ENCODE measurements around the gene CD300LB.
"Not testable (repeated sequence)": the region's sequence is repeated elsewhere in the genome, so short reads cannot be mapped to it uniquely, and the experiment has no call there.

The CD300LB gene

GRCh38 chr17:74512624-74513091 is 18.6 kb downstream of the CD300LB start:
- Histone ChIP-seq H3K36me3 (ENCODE audit: insufficient read depth) (no peaks in the 10 kb centered on the region), H3K27me3 (ENCODE audit: insufficient read depth, low read depth) (peaks cover 14% of the 10 kb centered on the region; the same call in 1 of the 2 replicates), H3K4me1 (ENCODE audit: low read depth, poor library complexity, severe bottlenecking) (no peaks in the 10 kb centered on the region), H3K4me3 (IDR thresholded peaks at IDR 0.05; ENCODE audit: insufficient read depth, low read depth, low read length) (no peak overlapping the region), H3K27ac (no peak overlapping the region), H2AFZ (ENCODE audit: low read depth) (no peak overlapping the region), H3K9ac (no peak overlapping the region), H4K20me1 (ENCODE audit: insufficient read depth) (no peaks in the 10 kb centered on the region), H3K79me2 (ENCODE audit: insufficient read depth, low read depth) (no peaks in the 10 kb centered on the region), H3K4me2 (no peak overlapping the region)
- no peak for TF ChIP-seq CTCF (conservative IDR thresholded peaks at IDR 0.05; ENCODE audit: low read depth, low read length)

GRCh38 chr17:74512036-74512435 is 19.2 kb downstream of the CD300LB start:
- Histone ChIP-seq H3K79me2 (ENCODE audit: insufficient read depth, low read depth) (no peaks in the 10 kb centered on the region), H4K20me1 (ENCODE audit: insufficient read depth) (no peaks in the 10 kb centered on the region), H3K27me3 (ENCODE audit: insufficient read depth, low read depth) (peaks cover 14% of the 10 kb centered on the region; the same call in 1 of the 2 replicates), H3K36me3 (ENCODE audit: insufficient read depth) (no peaks in the 10 kb centered on the region), H3K27ac (no peak overlapping the region), H3K4me1 (ENCODE audit: low read depth, poor library complexity, severe bottlenecking) (no peaks in the 10 kb centered on the region), H3K9ac (no peak overlapping the region), H3K4me2 (no peak overlapping the region), H3K4me3 (IDR thresholded peaks at IDR 0.05; ENCODE audit: insufficient read depth, low read depth, low read length) (no peak overlapping the region), H2AFZ (ENCODE audit: low read depth) (no peak overlapping the region)
- TF ChIP-seq CTCF (conservative IDR thresholded peaks at IDR 0.05; ENCODE audit: low read depth, low read length) = no peak

- H3K4me2 ChIP-seq = no peak overlapping the region
- no peak overlapping the region for H2AFZ ChIP-seq (ENCODE audit: low read depth)
- no peak for TF ChIP-seq CTCF (conservative IDR thresholded peaks at IDR 0.05; ENCODE audit: low read depth, low read length)
- H3K4me3 ChIP-seq (IDR thresholded peaks at IDR 0.05; ENCODE audit: insufficient read depth, low read depth, low read length) = no peak overlapping the region
- H4K20me1 ChIP-seq (ENCODE audit: insufficient read depth) = no peaks in the 10 kb centered on the region
- no peak overlapping the region for H3K27ac ChIP-seq
- no peaks in the 10 kb centered on the region for H3K79me2 ChIP-seq (ENCODE audit: insufficient read depth, low read depth)
- H3K9ac ChIP-seq = no peak overlapping the region
- peaks cover 44% of the 10 kb centered on the region; the same call in 1 of the 2 replicates for H3K27me3 ChIP-seq (ENCODE audit: insufficient read depth, low read depth)
- no peaks in the 10 kb centered on the region for H3K36me3 ChIP-seq (ENCODE audit: insufficient read depth)
- H3K4me1 ChIP-seq (ENCODE audit: low read depth, poor library complexity, severe bottlenecking) = no peaks in the 10 kb centered on the region
Observed at GRCh38 chr17:74508156-74508555, 23.1 kb downstream of the CD300LB start.

GRCh38 chr17:74503949-74504348 is 27.3 kb downstream of the CD300LB start:
- H3K27ac ChIP-seq; H3K79me2 ChIP-seq (ENCODE audit: insufficient read depth, low read depth); H3K4me1 ChIP-seq (ENCODE audit: low read depth, poor library complexity, severe bottlenecking); H3K4me2 ChIP-seq; H2AFZ ChIP-seq (ENCODE audit: low read depth); H4K20me1 ChIP-seq (ENCODE audit: insufficient read depth); H3K9ac ChIP-seq; H3K4me3 ChIP-seq (IDR thresholded peaks at IDR 0.05; ENCODE audit: insufficient read depth, low read depth, low read length); H3K36me3 ChIP-seq (ENCODE audit: insufficient read depth): not testable (repeated sequence)
- peaks cover 51% of the 10 kb centered on the region for H3K27me3 ChIP-seq (ENCODE audit: insufficient read depth, low read depth)

- no peak overlapping the region for H2AFZ ChIP-seq (ENCODE audit: low read depth)
- H3K36me3 ChIP-seq (ENCODE audit: insufficient read depth) = no peaks in the 10 kb centered on the region
Observed at GRCh38 chr17:74502861-74503260, 28.4 kb downstream of the CD300LB start.

More at GRCh38 chr17:74502861-74503260, 28.4 kb downstream of the CD300LB start:
- H3K4me3 ChIP-seq (IDR thresholded peaks at IDR 0.05; ENCODE audit: insufficient read depth, low read depth, low read length) = no peak overlapping the region
- H3K27me3 ChIP-seq (ENCODE audit: insufficient read depth, low read depth) = peaks cover 55% of the 10 kb centered on the region
- no peaks in the 10 kb centered on the region for H3K79me2 ChIP-seq (ENCODE audit: insufficient read depth, low read depth)
- no peak overlapping the region for H3K9ac ChIP-seq
- no peak for TF ChIP-seq CTCF (conservative IDR thresholded peaks at IDR 0.05; ENCODE audit: low read depth, low read length)
- no peak overlapping the region for H3K27ac ChIP-seq
- no peaks in the 10 kb centered on the region for H3K4me1 ChIP-seq (ENCODE audit: low read depth, poor library complexity, severe bottlenecking)
- no peak overlapping the region for H3K4me2 ChIP-seq
- no peaks in the 10 kb centered on the region for H4K20me1 ChIP-seq (ENCODE audit: insufficient read depth)

Data from KMS-11 (cell line).